Stimulated activated effector memory CD8-positive, alpha-beta T cell treated with anti-CD3 and anti-CD28 coated beads, Interleukin-12 subunit alpha, Interleukin-12 subunit beta, amount 100 ng/mL, for 72 hours (primary cell): ENCODE measurements around the gene SNX27.
"Not testable (repeated sequence)": the region's sequence is repeated elsewhere in the genome, so short reads cannot be mapped to it uniquely, and the experiment has no call there.

Experiments
- ATAC-seq: fragments of 150-1000 bp; cut with Tn5 transposase; 2 replicates; pipeline ENCODE4 v1.10.0; 2021
- DNase-seq, 2 donors: peaks; one replicate each; pipeline ENCODE4 v3.0.0; 2021 to 2022; ENCODE audit warnings: low spot score in 2 of 2
- H3K27ac Mint-ChIP-seq: one replicate; pipeline ENCODE4 v1.8.0; 2022; ENCODE audit warnings: mild to moderate bottlenecking, mixed read lengths
- H3K36me3 Mint-ChIP-seq: one replicate; pipeline ENCODE4 v1.8.0; 2022; ENCODE audit warnings: mild to moderate bottlenecking, mixed read lengths
- H3K4me1 Mint-ChIP-seq: one replicate; pipeline ENCODE4 v1.8.0; 2022; ENCODE audit warnings: mixed read lengths
- H3K4me3 Mint-ChIP-seq: one replicate; pipeline ENCODE4 v1.8.0; 2022; ENCODE audit warnings: mild to moderate bottlenecking, mixed read lengths
- H3K9me3 Mint-ChIP-seq: one replicate; pipeline ENCODE4 v1.8.0; 2022; ENCODE audit warnings: mixed read lengths

Gene SNX27

DNA sequence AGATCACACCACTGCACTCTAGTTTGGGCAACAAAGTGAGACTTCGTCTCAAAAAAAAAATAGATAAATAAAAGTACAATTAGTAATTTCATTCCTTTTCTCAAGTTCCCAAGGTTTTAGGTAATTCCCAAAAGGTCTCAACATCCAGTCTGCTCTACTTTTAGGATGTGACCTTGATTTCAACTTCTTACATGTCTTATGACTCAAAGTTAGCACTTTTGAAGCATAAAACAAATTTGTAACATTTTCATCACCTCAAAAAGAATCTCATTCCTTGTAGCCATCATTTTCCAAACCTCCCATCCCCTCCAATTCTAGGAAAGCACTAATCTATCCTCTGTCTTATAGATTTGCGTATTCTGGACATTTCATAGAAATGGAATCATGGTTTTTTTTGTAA is 32.2 kb downstream of the SNX27 start:
- peaks cover 28% of the 10 kb centered on the region for H3K4me1 Mint-ChIP-seq
- H3K4me3 Mint-ChIP-seq, result no peak overlapping the region
- H3K36me3 Mint-ChIP-seq, result peaks cover 32% of the 10 kb centered on the region
- H3K9me3 Mint-ChIP-seq, result no peaks in the 10 kb centered on the region
- no peak overlapping the region for H3K27ac Mint-ChIP-seq
- DNase-seq, result no peak
- ATAC-seq, result no peak

DNA sequence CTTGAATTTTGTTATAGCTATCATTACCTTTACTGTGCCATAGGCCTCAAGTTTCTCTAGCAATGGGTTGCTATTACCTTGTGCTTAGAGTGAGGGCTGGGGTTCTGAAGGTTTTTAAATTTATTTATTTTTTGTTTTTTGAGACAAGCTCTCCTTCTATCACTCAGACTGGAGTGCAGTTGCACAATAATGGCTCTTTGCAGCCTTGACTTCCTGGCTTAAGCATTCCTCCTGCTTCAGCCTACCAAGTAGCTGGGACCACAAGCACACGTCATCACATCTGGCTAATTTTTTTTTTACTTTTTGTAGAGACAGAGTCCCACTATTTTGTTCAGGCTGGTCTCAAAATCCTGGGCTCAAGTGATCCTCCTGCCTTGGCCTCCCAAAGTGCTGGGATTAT is 41.5 kb downstream of the SNX27 start:
- no peak for ATAC-seq
- H3K4me3 Mint-ChIP-seq, result no peak overlapping the region
- H3K9me3 Mint-ChIP-seq, result no peaks in the 10 kb centered on the region
- H3K4me1 Mint-ChIP-seq, result peaks cover 22% of the 10 kb centered on the region
- no peak for DNase-seq
- peak overlapping the region; percentile 50 for H3K27ac Mint-ChIP-seq
- H3K36me3 Mint-ChIP-seq, result peaks cover 35% of the 10 kb centered on the region

DNA sequence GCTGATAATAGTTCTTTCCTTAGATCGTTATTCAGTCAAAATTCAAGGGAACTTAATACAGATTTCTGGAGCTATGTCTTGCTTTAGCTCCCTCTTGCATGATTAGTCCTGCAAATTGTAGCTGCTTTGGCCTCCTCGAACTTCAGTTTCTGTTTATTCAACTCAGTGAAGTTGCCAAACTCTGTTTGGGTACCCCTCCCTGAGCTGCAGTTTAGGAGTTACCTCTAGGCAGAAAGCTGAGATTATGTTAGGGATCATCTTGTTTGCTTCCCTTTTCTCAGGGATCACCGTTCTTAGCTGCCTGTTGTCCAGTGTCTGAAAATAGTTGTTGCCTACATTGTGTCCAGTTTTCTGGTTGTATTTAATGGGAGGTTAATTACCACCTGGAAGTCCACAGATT is 43.5 kb downstream of the SNX27 start:
- Mint-ChIP-seq H3K36me3 (peaks cover 47% of the 10 kb centered on the region), H3K4me1 (peaks cover 22% of the 10 kb centered on the region), H3K4me3 (no peak overlapping the region), H3K27ac (no peak overlapping the region), H3K9me3 (no peaks in the 10 kb centered on the region)
- DNase-seq (no peak), ATAC-seq (no peak)

DNA sequence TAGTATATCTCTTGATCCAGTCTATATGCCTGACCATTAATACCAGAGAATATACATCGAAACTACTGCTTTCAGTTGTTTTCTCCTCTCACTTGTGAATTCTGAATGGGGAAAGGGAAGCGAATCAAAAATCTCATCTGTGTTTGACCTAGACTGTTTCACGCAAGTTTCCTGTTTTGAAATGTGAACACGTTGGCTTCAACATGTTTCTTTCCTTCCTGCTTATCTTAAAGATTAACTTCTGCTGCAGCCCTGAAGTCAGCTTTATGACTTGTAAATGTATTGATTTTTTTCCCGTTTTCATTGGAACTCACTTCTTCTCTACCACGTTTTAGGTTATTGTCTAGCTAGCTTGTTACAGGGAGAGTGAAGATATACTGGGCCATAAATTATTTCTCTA is 49.9 kb downstream of the SNX27 start:
- H3K27ac Mint-ChIP-seq, result peak overlapping the region; percentile 53
- no peaks in the 10 kb centered on the region for H3K9me3 Mint-ChIP-seq
- DNase-seq, result no peak
- H3K4me3 Mint-ChIP-seq, result no peak overlapping the region
- peaks cover 70% of the 10 kb centered on the region for H3K36me3 Mint-ChIP-seq
- ATAC-seq, result no peak
- H3K4me1 Mint-ChIP-seq, result peaks cover 7% of the 10 kb centered on the region

DNA sequence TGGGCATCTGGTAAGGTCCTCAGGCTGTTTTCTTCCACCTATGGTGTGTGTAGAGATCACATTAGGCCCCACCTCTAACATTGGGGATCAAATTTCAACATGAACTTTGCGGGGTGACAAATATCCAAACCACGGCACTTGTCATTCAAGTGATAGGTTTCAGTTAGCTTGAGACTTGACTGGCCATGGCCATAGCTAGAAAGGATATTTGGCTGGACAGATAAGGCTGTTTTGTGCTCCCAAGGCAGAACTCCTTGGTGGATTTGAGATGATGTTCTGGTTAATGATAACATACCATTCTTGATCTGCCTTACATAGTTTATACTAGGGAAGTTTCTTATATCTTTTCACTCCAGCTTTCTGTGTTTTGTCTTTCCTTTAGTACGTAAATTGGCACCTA is 56.2 kb downstream of the SNX27 start:
- no peaks in the 10 kb centered on the region for H3K4me1 Mint-ChIP-seq
- ATAC-seq (no peak), DNase-seq (no peak)
- H3K9me3 Mint-ChIP-seq, result no peaks in the 10 kb centered on the region
- H3K4me3 Mint-ChIP-seq, result no peak overlapping the region
- H3K27ac Mint-ChIP-seq, result no peak overlapping the region
- peaks cover 62% of the 10 kb centered on the region for H3K36me3 Mint-ChIP-seq

DNA sequence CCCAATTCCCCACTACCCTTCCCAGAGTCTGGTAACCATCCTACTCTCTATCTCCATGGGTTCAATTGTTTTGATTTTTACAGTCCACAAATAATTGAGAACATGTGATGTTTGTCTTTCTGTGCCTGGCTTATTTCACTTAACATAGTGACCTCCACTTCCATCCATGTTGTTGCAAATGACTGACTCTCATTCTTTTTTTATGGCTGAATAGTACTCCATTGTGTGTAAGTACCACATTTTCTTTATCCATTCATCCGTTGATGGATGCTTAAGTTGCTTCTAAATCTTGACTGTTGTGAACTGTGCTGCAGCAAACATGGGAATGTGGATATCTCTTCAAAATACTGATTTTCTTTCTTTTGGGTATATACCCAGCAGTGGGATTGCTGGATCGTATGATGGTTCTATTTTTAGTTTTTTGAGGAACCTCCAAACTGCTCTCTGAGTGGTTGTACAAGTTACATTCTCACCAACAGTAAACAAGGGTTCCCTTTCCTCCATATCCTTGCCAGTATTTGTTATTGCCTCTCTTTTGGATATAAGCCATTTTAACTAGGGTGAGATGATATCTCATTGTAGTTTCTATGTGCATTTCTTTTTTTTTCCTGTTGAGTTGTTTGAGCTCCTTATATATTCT is 58.3 kb downstream of the SNX27 start:
- ATAC-seq, H3K9me3 Mint-ChIP-seq, H3K4me3 Mint-ChIP-seq, DNase-seq, H3K4me1 Mint-ChIP-seq, H3K27ac Mint-ChIP-seq: not testable (repeated sequence)
- peaks cover 66% of the 10 kb centered on the region for H3K36me3 Mint-ChIP-seq

DNA sequence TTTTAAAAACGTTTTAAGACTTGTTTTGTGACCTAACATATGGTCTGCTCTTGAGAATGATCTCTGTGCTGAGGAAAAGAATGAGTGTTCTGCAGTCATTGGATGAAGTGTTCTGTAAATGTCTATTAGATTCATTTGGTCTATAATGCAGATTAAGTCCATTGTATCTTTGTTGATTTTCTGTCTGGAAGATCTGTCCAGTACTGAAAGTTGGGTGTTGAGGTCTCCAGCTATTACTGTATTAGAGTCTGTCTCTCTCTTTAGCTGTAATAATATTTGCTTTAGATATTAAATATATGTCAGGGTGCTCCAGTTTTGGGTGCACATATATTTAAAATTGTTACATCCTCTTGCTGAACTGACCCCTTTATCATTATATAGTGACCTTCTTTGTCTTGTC is 61.6 kb downstream of the SNX27 start:
- ATAC-seq (no peak), DNase-seq (no peak)
- no peak overlapping the region for H3K4me3 Mint-ChIP-seq
- H3K27ac Mint-ChIP-seq, result no peak overlapping the region
- H3K9me3 Mint-ChIP-seq, result no peaks in the 10 kb centered on the region
- peaks cover 74% of the 10 kb centered on the region for H3K36me3 Mint-ChIP-seq
- peaks cover 7% of the 10 kb centered on the region for H3K4me1 Mint-ChIP-seq

DNA sequence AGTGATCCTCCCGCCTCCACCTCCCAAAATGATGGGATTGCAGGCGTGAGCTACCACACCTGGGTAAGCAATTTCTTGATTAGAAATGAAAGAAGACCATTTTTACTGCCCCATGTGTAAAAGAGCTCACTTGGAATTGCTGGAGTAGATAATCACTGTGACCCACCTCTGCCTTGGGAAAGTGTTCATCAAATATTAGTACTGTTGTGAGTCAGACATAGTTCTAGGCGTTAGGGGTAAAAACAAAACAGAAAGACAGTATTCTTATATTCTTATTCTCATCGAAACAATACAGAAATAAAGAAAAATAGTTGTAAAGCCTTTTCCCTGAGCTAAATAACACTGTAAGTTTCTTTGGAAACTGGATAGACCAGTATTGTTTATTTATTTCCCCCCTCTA is 68.5 kb downstream of the SNX27 start:
- no peak for DNase-seq
- Mint-ChIP-seq H3K9me3 (no peaks in the 10 kb centered on the region), H3K36me3 (peaks cover 62% of the 10 kb centered on the region), H3K27ac (no peak overlapping the region), H3K4me3 (no peak overlapping the region), H3K4me1 (peaks cover 5% of the 10 kb centered on the region)
- ATAC-seq, result no peak

DNA sequence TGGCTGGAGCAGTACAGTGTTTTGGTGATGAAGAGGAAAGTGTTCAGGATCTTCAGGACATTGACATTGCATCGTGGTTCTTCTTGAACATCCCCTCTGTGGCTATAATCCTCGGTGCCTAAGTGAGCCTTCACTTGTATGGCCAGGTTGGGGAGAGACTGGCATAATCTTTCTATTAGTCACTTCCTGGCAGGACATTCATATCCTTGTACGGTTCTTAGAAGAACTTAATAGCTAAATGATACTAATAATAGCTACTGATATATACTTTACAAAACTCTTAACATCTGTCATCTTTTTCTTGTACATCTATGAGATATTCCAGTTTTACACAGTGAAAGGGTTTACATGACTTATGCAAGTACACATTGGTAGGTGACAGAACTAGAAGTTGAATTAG is 69.0 kb downstream of the SNX27 start:
- Mint-ChIP-seq H3K36me3 (peaks cover 62% of the 10 kb centered on the region), H3K4me3 (no peak overlapping the region), H3K4me1 (peaks cover 5% of the 10 kb centered on the region), H3K27ac (no peak overlapping the region), H3K9me3 (no peaks in the 10 kb centered on the region)
- peak; percentile 51 for ATAC-seq
- DNase-seq, result no peak

DNA sequence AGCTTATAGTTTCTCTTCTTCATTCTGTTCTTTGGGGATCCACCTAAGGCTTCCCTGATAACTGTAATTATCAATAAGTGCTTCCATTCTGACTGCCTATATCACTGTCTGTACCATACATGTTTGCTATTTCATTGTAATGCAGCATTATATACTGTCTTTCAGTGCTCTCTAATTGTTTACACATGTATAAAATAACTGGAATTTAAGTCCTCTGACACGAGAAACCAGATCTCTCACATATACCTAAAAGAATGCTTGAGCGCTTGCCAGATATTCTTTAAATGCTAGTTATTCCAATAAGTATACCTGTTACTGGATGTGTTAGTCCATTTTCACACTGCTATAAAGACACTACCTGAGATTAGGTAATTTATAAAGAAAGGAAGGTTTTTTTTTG is 70.1 kb downstream of the SNX27 start:
- no peak for ATAC-seq
- Mint-ChIP-seq H3K4me1 (peaks cover 5% of the 10 kb centered on the region), H3K36me3 (peaks cover 57% of the 10 kb centered on the region), H3K9me3 (no peaks in the 10 kb centered on the region), H3K27ac (peak overlapping the region; percentile 57), H3K4me3 (no peak overlapping the region)
- DNase-seq, result no peak

DNA sequence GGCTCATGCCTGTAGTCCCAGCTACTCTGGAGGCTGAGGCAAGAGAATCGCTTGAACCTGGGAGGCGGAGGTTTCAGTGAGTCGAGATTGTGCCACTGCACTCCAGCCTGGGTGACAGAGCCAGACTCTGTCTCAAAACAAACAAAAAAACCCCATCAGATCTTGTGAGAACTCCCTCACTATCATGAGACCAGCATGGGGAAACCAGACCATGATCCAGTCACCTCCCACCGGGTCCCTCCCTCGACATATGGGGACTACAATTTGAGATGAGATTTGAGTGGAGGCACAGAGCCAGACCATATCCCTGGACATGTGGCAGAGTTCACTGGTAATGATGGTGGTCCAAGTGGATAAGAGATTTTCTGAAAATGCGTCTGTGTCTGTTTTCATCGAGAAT is 71.1 kb downstream of the SNX27 start:
- H3K9me3 Mint-ChIP-seq, H3K27ac Mint-ChIP-seq, H3K4me1 Mint-ChIP-seq, ATAC-seq, H3K4me3 Mint-ChIP-seq, DNase-seq: not testable (repeated sequence)
- peaks cover 59% of the 10 kb centered on the region for H3K36me3 Mint-ChIP-seq

DNA sequence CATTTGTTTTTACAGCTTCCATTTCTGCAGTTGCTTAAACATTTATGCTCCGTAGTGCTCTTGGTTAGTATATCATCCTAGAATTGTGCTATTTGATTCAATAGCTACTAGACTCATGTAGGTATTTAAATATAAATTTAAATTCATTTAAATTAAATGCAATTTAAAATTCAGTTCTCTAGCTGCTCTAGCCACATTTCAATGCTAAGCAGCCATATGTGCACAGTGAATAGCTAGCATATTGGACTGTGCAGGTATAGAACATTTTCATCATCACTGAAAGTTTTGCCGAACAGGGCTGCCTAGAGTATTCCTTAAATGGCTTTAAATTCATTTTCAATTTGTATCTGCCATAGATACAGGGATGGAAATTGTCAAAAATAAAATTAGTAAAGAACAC is 72.3 kb downstream of the SNX27 start:
- peaks cover 5% of the 10 kb centered on the region for H3K4me1 Mint-ChIP-seq
- no peak overlapping the region for H3K27ac Mint-ChIP-seq
- no peak overlapping the region for H3K4me3 Mint-ChIP-seq
- DNase-seq, result no peak
- H3K9me3 Mint-ChIP-seq, result no peaks in the 10 kb centered on the region
- ATAC-seq, result no peak
- H3K36me3 Mint-ChIP-seq, result peaks cover 54% of the 10 kb centered on the region

DNA sequence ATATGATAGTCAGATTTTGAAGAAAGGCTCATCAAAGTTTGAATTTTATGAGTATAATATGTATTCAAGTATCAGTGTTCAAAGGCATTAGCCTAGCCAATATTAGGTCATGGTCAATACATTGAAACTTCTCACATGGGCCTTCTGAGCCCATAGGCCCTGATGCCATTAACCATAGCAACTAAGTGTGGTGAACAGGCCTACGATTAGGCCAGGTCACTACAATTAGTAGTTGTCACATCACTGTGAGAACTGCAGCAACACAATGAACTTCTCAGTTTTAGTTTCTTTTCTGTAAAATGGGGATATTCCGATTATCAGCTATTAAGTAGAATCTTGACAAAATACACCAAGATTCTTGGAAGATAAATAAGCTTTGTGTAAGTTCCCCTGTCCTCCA is 74.7 kb downstream of the SNX27 start:
- ATAC-seq, result no peak
- H3K9me3 Mint-ChIP-seq, result no peaks in the 10 kb centered on the region
- H3K4me1 Mint-ChIP-seq, result no peaks in the 10 kb centered on the region
- peaks cover 46% of the 10 kb centered on the region for H3K36me3 Mint-ChIP-seq
- no peak overlapping the region for H3K4me3 Mint-ChIP-seq
- DNase-seq, result no peak
- H3K27ac Mint-ChIP-seq, result no peak overlapping the region

DNA sequence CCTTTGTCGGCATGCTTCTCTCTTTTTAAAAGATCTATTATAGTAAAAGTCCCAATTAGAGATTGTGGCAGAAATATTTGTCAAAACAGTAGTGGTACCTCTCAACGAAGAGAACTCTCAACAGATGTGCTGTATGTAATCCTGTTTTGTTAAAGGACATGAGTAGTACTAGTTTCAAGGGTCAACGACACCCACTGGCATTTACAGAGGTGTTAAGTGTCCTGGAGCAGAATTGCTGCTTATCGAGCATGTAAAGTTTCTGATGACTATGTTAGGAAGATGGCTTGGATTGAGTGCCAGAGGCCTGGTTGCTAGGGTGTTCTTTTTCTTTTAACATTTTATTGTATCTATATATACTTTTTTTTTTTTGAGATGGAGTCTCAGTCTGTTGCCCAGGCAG is 77.6 kb downstream of the SNX27 start:
- Mint-ChIP-seq H3K36me3 (peaks cover 67% of the 10 kb centered on the region), H3K4me3 (no peak overlapping the region), H3K9me3 (no peaks in the 10 kb centered on the region), H3K4me1 (no peaks in the 10 kb centered on the region), H3K27ac (no peak overlapping the region)
- no peak for ATAC-seq
- no peak for DNase-seq

DNA sequence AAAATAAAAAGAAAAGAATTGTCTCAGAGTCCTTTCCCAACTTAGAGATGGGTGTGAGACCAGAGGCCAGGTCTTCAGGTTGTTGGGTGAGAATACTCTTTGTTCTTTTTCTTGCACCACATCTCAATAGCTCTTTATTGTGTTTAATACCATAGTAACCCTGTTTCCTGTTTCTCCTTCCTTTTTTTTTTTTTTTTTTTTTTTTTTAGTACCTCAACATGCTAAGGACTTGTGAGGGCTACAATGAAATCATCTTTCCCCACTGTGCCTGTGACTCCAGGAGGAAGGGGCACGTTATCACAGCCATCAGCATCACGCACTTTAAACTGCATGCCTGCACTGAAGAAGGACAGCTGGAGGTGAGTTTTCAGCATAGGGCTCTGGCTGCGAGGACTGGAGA is 80.4 kb downstream of the SNX27 start:
- no peak for DNase-seq
- ATAC-seq, result no peak
- no peak overlapping the region for H3K4me3 Mint-ChIP-seq
- H3K27ac Mint-ChIP-seq, result no peak overlapping the region
- H3K36me3 Mint-ChIP-seq, result peaks cover 76% of the 10 kb centered on the region
- no peaks in the 10 kb centered on the region for H3K4me1 Mint-ChIP-seq
- no peaks in the 10 kb centered on the region for H3K9me3 Mint-ChIP-seq

DNA sequence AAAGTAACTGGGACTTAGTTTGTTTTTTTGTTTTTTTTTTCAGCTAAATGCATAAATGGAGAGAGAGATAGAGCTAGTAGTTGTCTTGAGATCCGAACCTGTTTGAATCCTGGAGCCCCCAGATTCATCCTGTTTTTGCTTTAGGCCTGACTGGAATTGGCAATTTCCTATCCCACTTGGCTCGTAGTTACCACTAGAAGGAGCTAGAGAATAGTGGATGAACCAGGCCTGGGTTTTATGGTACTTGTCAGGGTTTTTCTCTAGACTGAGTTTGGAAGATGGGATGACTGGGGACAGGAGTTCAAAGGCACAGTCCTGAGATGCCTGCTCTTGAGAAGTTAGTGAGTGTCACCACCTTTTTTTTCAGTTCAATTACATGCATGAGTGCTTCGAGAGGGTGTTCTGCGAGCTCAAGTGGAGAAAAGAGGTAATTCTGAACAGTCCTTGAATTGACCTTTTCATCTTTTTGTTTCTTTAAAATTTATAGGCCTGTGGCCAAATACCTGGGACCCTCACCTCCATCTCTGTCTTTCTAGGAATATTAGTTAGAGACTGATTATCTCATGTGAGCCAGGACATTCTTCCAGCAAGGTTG is 81.3 kb downstream of the SNX27 start:
- DNase-seq, result no peak
- Mint-ChIP-seq H3K36me3 (peaks cover 71% of the 10 kb centered on the region), H3K4me3 (no peak overlapping the region), H3K27ac (no peak overlapping the region), H3K9me3 (no peaks in the 10 kb centered on the region), H3K4me1 (no peaks in the 10 kb centered on the region)
- ATAC-seq, result no peak

DNA sequence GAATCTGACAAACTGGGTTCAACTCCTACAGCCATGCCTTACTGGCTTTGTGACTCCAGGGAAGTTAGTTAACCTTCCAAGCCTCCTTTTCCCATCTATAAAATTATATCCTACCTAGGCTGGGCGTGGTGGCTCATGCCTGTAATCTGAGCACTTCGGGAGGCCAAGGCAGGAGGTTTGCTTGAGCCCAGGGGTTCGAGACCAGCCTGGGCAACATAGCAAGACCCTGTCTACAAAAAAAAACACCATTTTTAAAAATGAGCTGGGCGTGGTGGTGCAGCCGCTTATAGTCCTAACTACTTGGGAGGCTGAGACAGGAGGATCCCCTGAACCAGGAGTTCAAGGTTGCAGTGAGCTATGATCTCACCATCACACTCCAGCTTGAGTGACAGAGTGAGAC is 89.7 kb downstream of the SNX27 start:
- Mint-ChIP-seq H3K4me1 (peaks cover 13% of the 10 kb centered on the region), H3K9me3 (no peaks in the 10 kb centered on the region), H3K4me3 (no peak overlapping the region), H3K27ac (no peak overlapping the region), H3K36me3 (peaks cover 24% of the 10 kb centered on the region)
- DNase-seq (no peak), ATAC-seq (no peak)
